H1 (cell line): ENCODE measurements around the gene CDK8.

Experiments
- GABPA ChIP-seq: IDR thresholded peaks from 2 replicates; pipeline ENCODE4 v1.6.1; 2011; ENCODE audit warnings: mild to moderate bottlenecking, low read length, moderate library complexity, borderline replicate concordance; ENCODE audit not compliant: insufficient read depth
- SIX5 ChIP-seq: IDR thresholded peaks from 2 replicates; pipeline ENCODE4 v1.6.1; 2011; ENCODE audit warnings: mild to moderate bottlenecking, low read depth, low read length
- TF ChIP-seq, protein P1 (sequence below), 3 experiments: IDR thresholded peaks; 1 replicate in 2 of 3; 2 replicates in 1 of 3; pipeline versions ENCODE4 v1.5.1 to v1.6.1; 2011; ENCODE audit warnings: low read length in 3 of 3, mild to moderate bottlenecking in 3 of 3, inconsistent platforms in 2 of 3, low read depth in 1 of 3, moderate library complexity in 1 of 3; ENCODE audit not compliant: insufficient read depth in 1 of 3; ENCODE audit errors: control extremely low read depth in 1 of 3

GRCh38 chr13:26320766-26321165 is 66.8 kb downstream of the CDK8 start:
- TF ChIP-seq, protein P1, sequence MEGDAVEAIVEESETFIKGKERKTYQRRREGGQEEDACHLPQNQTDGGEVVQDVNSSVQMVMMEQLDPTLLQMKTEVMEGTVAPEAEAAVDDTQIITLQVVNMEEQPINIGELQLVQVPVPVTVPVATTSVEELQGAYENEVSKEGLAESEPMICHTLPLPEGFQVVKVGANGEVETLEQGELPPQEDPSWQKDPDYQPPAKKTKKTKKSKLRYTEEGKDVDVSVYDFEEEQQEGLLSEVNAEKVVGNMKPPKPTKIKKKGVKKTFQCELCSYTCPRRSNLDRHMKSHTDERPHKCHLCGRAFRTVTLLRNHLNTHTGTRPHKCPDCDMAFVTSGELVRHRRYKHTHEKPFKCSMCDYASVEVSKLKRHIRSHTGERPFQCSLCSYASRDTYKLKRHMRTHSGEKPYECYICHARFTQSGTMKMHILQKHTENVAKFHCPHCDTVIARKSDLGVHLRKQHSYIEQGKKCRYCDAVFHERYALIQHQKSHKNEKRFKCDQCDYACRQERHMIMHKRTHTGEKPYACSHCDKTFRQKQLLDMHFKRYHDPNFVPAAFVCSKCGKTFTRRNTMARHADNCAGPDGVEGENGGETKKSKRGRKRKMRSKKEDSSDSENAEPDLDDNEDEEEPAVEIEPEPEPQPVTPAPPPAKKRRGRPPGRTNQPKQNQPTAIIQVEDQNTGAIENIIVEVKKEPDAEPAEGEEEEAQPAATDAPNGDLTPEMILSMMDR (IDR thresholded peaks at IDR 0.05; ENCODE audit: control extremely low read depth in 1 of 3, insufficient read depth in 1 of 3, low read depth in 1 of 3, low read length in 3 of 3): no peak
- no peak for TF ChIP-seq SIX5
- no peak for TF ChIP-seq GABPA
